IMR-90 (cell line): ENCODE results near the gene SAP30BP.

Experiments
- BHLHE40 ChIP-seq: fragments of 150-350 bp; IDR thresholded peaks from 2 replicates; pipeline ENCODE4 v1.6.1; 2016; ENCODE audit warnings: mild to moderate bottlenecking, low read depth, low read length
- CHD1 ChIP-seq: IDR thresholded peaks from 2 replicates; pipeline ENCODE4 v1.6.1; 2012; ENCODE audit warnings: low read depth, low read length, improper control_type of control experiment
- CTCF ChIP-seq: conservative IDR thresholded peaks from 2 replicates; pipeline ENCODE4 v1.5.1; 2012; ENCODE audit warnings: mild to moderate bottlenecking, low read depth, low read length, improper control_type of control experiment
- FOS ChIP-seq: fragments of 150-350 bp; IDR thresholded peaks from 2 replicates; pipeline ENCODE4 v1.6.1; 2016; ENCODE audit warnings: low read depth, low read length
- MAFK ChIP-seq: IDR thresholded peaks from 2 replicates; pipeline ENCODE4 v1.6.1; 2012; ENCODE audit warnings: low read depth, low read length, improper control_type of control experiment
- MXI1 ChIP-seq: IDR thresholded peaks from 2 replicates; pipeline ENCODE4 v1.6.1; 2012; ENCODE audit warnings: low read depth, mild to moderate bottlenecking, low read length, moderate library complexity, borderline replicate concordance
- POLR2A ChIP-seq: IDR thresholded peaks from 2 replicates; pipeline ENCODE4 v1.6.1; 2012; ENCODE audit warnings: mild to moderate bottlenecking, low read depth, low read length
- RAD21 ChIP-seq: IDR thresholded peaks from 2 replicates; pipeline ENCODE4 v1.6.1; 2012; ENCODE audit warnings: low read length, improper control_type of control experiment
- RFX5 ChIP-seq: IDR thresholded peaks from 2 replicates; pipeline ENCODE4 v1.8.0; 2012; ENCODE audit warnings: low read depth, mild to moderate bottlenecking, low read length, moderate library complexity
- SMC3 ChIP-seq: fragments of 150-350 bp; IDR thresholded peaks from 2 replicates; pipeline ENCODE4 v1.6.1; 2016; ENCODE audit warnings: low read depth, mild to moderate bottlenecking, antibody characterized with exemption, low read length, moderate library complexity
- TF ChIP-seq, protein P1 (sequence below): fragments of 150-350 bp; IDR thresholded peaks from 2 replicates; pipeline ENCODE4 v1.6.1; 2017; ENCODE audit warnings: mild to moderate bottlenecking, antibody characterized with exemption, low read length, low read depth

GRCh38 chr17:75733471-75733870 lies 66.3 kb downstream of the SAP30BP start:
- no peak for TF ChIP-seq POLR2A
- no peak for TF ChIP-seq CTCF
- TF ChIP-seq SMC3 = no peak
- no peak for TF ChIP-seq RFX5
- no peak for TF ChIP-seq RAD21
- TF ChIP-seq MXI1 = no peak
- TF ChIP-seq MAFK = no peak
- TF ChIP-seq BHLHE40 = no peak
- no peak for TF ChIP-seq FOS
- TF ChIP-seq, protein P1, sequence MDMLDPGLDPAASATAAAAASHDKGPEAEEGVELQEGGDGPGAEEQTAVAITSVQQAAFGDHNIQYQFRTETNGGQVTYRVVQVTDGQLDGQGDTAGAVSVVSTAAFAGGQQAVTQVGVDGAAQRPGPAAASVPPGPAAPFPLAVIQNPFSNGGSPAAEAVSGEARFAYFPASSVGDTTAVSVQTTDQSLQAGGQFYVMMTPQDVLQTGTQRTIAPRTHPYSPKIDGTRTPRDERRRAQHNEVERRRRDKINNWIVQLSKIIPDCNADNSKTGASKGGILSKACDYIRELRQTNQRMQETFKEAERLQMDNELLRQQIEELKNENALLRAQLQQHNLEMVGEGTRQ = no peak
- no peak for TF ChIP-seq CHD1
